SK-N-SH treated with all-trans-retinoic acid at 6 μM for 48 hours (cell line): ENCODE results near the gene TBXAS1.

Source experiments
- ATAC-seq: fragments of 200-7000 bp; cut with Tn5 transposase; 3 replicates; pipeline ENCODE4 v1.9.1; 2020; ENCODE audit warnings: mild to moderate bottlenecking, moderate library complexity
- ARNTL ChIP-seq: fragments of 450-650 bp; formaldehyde crosslinking; IDR thresholded peaks from 2 replicates; pipeline ENCODE4 v1.5.0; 2020; ENCODE audit warnings: low read depth, mild to moderate bottlenecking, moderate library complexity, borderline replicate concordance
- BACH2 ChIP-seq: fragments of 250-450 bp; sonication (Bioruptor Pico); IDR thresholded peaks from 2 replicates; pipeline ENCODE4 v1.9.0; 2021; ENCODE audit warnings: mild to moderate bottlenecking, borderline replicate concordance
- CSDC2 ChIP-seq: fragments of 250-450 bp; sonication (Bioruptor Pico); IDR thresholded peaks from 2 replicates; pipeline ENCODE4 v1.5.0; 2020; ENCODE audit warnings: mild to moderate bottlenecking, moderate library complexity
- ESRRG ChIP-seq: fragments of 250-450 bp; sonication (Bioruptor Pico); IDR thresholded peaks from 2 replicates; pipeline ENCODE4 v1.6.1; 2021; ENCODE audit warnings: mild to moderate bottlenecking
- GLIS3 ChIP-seq: fragments of 250-450 bp; sonication (Bioruptor Pico); IDR thresholded peaks from 2 replicates; pipeline ENCODE4 v1.5.0; 2020; ENCODE audit warnings: mild to moderate bottlenecking, moderate library complexity
- ISL1 ChIP-seq: fragments of 250-450 bp; sonication (Bioruptor Pico); IDR thresholded peaks from 2 replicates; pipeline ENCODE4 v2.1.2; 2022; ENCODE audit warnings: mild to moderate bottlenecking, moderate library complexity
- OSR1 ChIP-seq: fragments of 250-450 bp; sonication (Bioruptor Pico); IDR thresholded peaks from 2 replicates; pipeline ENCODE4 v1.8.0; 2022; ENCODE audit warnings: moderate library complexity, mild to moderate bottlenecking, inconsistent platforms
- PPARA ChIP-seq: fragments of 250-450 bp; sonication (Bioruptor Pico); IDR thresholded peaks from 2 replicates; pipeline ENCODE4 v1.5.0; 2020; ENCODE audit warnings: mild to moderate bottlenecking, borderline replicate concordance
- RARB ChIP-seq: fragments of 250-450 bp; sonication (Bioruptor Pico); IDR thresholded peaks from 2 replicates; pipeline ENCODE4 v1.8.0; 2021; ENCODE audit warnings: mild to moderate bottlenecking, moderate library complexity
- SNAI2 ChIP-seq: fragments of 250-450 bp; sonication (Bioruptor Pico); IDR thresholded peaks from 2 replicates; pipeline ENCODE4 v1.5.0; 2020; ENCODE audit warnings: mild to moderate bottlenecking, moderate library complexity
- TCF4 ChIP-seq: fragments of 250-450 bp; sonication (Bioruptor Pico); IDR thresholded peaks from 2 replicates; pipeline ENCODE4 v1.8.0; 2021; ENCODE audit warnings: mild to moderate bottlenecking, moderate library complexity, borderline replicate concordance
- ZC3H10 ChIP-seq: fragments of 250-450 bp; sonication (Bioruptor Pico); IDR thresholded peaks from 2 replicates; pipeline ENCODE4 v1.5.1; 2021; ENCODE audit warnings: mild to moderate bottlenecking, moderate library complexity
- ZFP3 ChIP-seq: fragments of 250-450 bp; sonication (Bioruptor Pico); IDR thresholded peaks from 2 replicates; pipeline ENCODE4 v1.5.0; 2020; ENCODE audit warnings: mild to moderate bottlenecking, moderate library complexity
- ZFP30 ChIP-seq: fragments of 450-650 bp; formaldehyde crosslinking; IDR thresholded peaks from 2 replicates; pipeline ENCODE4 v1.5.0; 2022; ENCODE audit warnings: mild to moderate bottlenecking, moderate library complexity
- ZNF565 ChIP-seq: fragments of 450-650 bp; formaldehyde crosslinking; conservative IDR thresholded peaks from 2 replicates; pipeline ENCODE4 v1.5.0; 2020; ENCODE audit warnings: low read depth, mild to moderate bottlenecking, moderate library complexity
- ZNF70 ChIP-seq: fragments of 450-650 bp; formaldehyde crosslinking; IDR thresholded peaks from 2 replicates; pipeline ENCODE4 v1.5.0; 2020; ENCODE audit warnings: mild to moderate bottlenecking, moderate library complexity
- ZNF8 ChIP-seq: fragments of 450-650 bp; formaldehyde crosslinking; IDR thresholded peaks from 2 replicates; pipeline ENCODE4 v1.5.0; 2020; ENCODE audit warnings: mild to moderate bottlenecking, moderate library complexity
- TF ChIP-seq, protein P1 (sequence below): fragments of 250-450 bp; sonication (Bioruptor Pico); IDR thresholded peaks from 2 replicates; pipeline ENCODE4 v1.5.1; 2021; ENCODE audit warnings: mild to moderate bottlenecking, moderate library complexity
- TF ChIP-seq, protein P2 (sequence below): fragments of 250-450 bp; sonication (Bioruptor Pico); IDR thresholded peaks from 2 replicates; pipeline ENCODE4 v1.5.1; 2020; ENCODE audit warnings: low read depth, mild to moderate bottlenecking, moderate library complexity
- TF ChIP-seq, protein P3 (sequence below): fragments of 250-450 bp; sonication (Bioruptor Pico); IDR thresholded peaks from 2 replicates; pipeline ENCODE4 v1.5.0; 2020; ENCODE audit warnings: mild to moderate bottlenecking, moderate library complexity
- TF ChIP-seq, protein P4 (sequence below): fragments of 250-450 bp; sonication (Bioruptor Pico); IDR thresholded peaks from 2 replicates; pipeline ENCODE4 v1.8.0; 2020; ENCODE audit warnings: mild to moderate bottlenecking, moderate library complexity, borderline replicate concordance

Gene TBXAS1

DNA sequence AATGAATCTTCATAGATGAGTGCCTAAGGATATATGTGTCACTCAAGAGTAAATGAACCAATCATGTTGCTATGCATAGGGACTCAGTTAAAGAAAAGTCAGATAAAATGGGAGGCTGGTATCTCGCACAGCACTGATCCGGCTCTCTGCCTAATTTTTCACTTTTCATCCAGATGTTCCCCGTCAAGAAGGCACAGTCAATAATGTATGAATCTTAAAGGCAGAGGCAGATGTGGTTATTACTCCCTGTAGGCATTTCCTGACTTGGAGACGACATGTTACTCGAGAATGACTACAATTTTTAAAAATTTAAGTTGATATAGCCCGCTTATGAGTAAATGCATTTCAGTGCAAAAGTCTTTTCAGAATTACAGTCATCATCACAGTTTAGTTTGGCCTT lies 113.6 kb downstream of the TBXAS1 start:
- ATAC-seq = no peak
- TF ChIP-seq ZNF565 (CRISPR knock-in tag) (no peak), ISL1 (CRISPR knock-in tag) (no peak), ESRRG (CRISPR knock-in tag) (no peak), ZFP30 (no peak), CSDC2 (no peak), ZNF70 (no peak), PPARA (no peak), BACH2 (no peak), ZC3H10 (CRISPR knock-in tag) (no peak), OSR1 (CRISPR knock-in tag) (no peak), TCF4 (CRISPR knock-in tag) (no peak), ZFP3 (CRISPR knock-in tag) (no peak), SNAI2 (CRISPR knock-in tag) (no peak)
- TF ChIP-seq, protein P1, sequence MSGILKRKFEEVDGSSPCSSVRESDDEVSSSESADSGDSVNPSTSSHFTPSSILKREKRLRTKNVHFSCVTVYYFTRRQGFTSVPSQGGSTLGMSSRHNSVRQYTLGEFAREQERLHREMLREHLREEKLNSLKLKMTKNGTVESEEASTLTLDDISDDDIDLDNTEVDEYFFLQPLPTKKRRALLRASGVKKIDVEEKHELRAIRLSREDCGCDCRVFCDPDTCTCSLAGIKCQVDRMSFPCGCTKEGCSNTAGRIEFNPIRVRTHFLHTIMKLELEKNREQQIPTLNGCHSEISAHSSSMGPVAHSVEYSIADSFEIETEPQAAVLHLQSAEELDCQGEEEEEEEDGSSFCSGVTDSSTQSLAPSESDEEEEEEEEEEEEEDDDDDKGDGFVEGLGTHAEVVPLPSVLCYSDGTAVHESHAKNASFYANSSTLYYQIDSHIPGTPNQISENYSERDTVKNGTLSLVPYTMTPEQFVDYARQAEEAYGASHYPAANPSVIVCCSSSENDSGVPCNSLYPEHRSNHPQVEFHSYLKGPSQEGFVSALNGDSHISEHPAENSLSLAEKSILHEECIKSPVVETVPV = no peak
- TF ChIP-seq, protein P2, sequence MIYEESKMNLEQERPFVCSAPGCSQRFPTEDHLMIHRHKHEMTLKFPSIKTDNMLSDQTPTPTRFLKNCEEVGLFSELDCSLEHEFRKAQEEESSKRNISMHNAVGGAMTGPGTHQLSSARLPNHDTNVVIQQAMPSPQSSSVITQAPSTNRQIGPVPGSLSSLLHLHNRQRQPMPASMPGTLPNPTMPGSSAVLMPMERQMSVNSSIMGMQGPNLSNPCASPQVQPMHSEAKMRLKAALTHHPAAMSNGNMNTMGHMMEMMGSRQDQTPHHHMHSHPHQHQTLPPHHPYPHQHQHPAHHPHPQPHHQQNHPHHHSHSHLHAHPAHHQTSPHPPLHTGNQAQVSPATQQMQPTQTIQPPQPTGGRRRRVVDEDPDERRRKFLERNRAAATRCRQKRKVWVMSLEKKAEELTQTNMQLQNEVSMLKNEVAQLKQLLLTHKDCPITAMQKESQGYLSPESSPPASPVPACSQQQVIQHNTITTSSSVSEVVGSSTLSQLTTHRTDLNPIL (CRISPR knock-in tag) = no peak
- TF ChIP-seq, protein P3, sequence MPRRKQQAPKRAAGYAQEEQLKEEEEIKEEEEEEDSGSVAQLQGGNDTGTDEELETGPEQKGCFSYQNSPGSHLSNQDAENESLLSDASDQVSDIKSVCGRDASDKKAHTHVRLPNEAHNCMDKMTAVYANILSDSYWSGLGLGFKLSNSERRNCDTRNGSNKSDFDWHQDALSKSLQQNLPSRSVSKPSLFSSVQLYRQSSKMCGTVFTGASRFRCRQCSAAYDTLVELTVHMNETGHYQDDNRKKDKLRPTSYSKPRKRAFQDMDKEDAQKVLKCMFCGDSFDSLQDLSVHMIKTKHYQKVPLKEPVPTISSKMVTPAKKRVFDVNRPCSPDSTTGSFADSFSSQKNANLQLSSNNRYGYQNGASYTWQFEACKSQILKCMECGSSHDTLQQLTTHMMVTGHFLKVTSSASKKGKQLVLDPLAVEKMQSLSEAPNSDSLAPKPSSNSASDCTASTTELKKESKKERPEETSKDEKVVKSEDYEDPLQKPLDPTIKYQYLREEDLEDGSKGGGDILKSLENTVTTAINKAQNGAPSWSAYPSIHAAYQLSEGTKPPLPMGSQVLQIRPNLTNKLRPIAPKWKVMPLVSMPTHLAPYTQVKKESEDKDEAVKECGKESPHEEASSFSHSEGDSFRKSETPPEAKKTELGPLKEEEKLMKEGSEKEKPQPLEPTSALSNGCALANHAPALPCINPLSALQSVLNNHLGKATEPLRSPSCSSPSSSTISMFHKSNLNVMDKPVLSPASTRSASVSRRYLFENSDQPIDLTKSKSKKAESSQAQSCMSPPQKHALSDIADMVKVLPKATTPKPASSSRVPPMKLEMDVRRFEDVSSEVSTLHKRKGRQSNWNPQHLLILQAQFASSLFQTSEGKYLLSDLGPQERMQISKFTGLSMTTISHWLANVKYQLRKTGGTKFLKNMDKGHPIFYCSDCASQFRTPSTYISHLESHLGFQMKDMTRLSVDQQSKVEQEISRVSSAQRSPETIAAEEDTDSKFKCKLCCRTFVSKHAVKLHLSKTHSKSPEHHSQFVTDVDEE = no peak
- TF ChIP-seq, protein P4, sequence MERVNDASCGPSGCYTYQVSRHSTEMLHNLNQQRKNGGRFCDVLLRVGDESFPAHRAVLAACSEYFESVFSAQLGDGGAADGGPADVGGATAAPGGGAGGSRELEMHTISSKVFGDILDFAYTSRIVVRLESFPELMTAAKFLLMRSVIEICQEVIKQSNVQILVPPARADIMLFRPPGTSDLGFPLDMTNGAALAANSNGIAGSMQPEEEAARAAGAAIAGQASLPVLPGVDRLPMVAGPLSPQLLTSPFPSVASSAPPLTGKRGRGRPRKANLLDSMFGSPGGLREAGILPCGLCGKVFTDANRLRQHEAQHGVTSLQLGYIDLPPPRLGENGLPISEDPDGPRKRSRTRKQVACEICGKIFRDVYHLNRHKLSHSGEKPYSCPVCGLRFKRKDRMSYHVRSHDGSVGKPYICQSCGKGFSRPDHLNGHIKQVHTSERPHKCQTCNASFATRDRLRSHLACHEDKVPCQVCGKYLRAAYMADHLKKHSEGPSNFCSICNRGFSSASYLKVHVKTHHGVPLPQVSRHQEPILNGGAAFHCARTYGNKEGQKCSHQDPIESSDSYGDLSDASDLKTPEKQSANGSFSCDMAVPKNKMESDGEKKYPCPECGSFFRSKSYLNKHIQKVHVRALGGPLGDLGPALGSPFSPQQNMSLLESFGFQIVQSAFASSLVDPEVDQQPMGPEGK = no peak

DNA sequence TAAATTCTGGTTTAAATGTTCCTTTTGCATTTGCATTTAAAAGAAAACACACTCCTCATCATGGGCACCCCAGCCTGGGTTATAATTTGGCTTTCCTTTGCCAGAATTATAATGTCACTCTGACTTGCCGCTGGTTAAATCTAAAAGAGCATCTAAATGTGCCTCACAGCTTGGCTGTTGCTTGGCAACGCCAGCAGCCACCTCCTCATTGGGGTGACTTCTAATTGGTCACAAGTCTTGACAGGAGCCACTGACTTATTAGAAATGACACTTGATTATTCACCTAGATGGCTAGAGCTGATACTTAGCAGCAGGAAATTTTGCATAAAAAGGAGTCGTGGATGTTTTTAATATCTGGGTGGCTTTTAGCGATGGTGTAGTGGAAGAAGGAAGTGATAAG lies 114.3 kb downstream of the TBXAS1 start:
- no peak for ATAC-seq
- TF ChIP-seq, protein P3 = no peak
- no peak for TF ChIP-seq RARB (CRISPR knock-in tag)
- no peak for TF ChIP-seq ZNF8 (CRISPR knock-in tag)
- no peak for TF ChIP-seq BACH2
- no peak for TF ChIP-seq ESRRG (CRISPR knock-in tag)
- TF ChIP-seq SNAI2 (CRISPR knock-in tag) = no peak
- TF ChIP-seq, protein P4 = no peak
- TF ChIP-seq ZFP3 (CRISPR knock-in tag) = no peak
- TF ChIP-seq, protein P1 = no peak
- TF ChIP-seq TCF4 (CRISPR knock-in tag) = no peak
- TF ChIP-seq ZNF565 (CRISPR knock-in tag) = no peak
- no peak for TF ChIP-seq OSR1 (CRISPR knock-in tag)
- no peak for TF ChIP-seq ZFP30
- TF ChIP-seq GLIS3 (CRISPR knock-in tag) = no peak
- no peak for TF ChIP-seq ARNTL (CRISPR knock-in tag)
- TF ChIP-seq ZC3H10 (CRISPR knock-in tag) = no peak
- TF ChIP-seq, protein P2 (CRISPR knock-in tag) = no peak
- no peak for TF ChIP-seq ISL1 (CRISPR knock-in tag)
